GM21619 (cell line): Measurements from ENCODE around the gene EPAS1.
"Not testable (repeated sequence)": the region's sequence is repeated elsewhere in the genome, so short reads cannot be mapped to it uniquely, and the experiment has no call there.

Source experiments
- ATAC-seq: cut with Tn5 transposase; IDR thresholded peaks from one replicate; pipeline ENCODE4 v1.9.1; 2021; ENCODE audit not compliant: unreplicated experiment

The EPAS1 gene

DNA sequence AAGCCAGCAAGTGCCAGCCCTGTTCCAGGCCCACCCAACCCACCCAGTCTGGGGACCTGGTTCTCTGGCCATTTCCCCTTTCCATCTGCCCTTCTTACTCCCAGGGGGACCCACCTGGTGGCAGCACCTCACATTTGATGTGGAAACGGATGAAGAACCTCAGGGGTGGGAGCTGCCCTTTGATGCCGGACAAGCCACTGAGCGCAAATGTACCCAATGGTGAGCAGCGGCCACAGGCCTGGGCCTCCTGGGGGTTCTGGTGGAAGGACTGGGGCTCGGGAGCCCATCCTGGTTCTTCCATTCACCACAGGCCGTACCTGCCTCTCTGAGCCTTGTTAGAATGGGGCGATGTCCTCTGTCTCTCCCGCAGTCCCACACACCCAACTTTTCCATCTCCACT, 84.7 kb downstream of the EPAS1 start:
- ATAC-seq = no peak

DNA sequence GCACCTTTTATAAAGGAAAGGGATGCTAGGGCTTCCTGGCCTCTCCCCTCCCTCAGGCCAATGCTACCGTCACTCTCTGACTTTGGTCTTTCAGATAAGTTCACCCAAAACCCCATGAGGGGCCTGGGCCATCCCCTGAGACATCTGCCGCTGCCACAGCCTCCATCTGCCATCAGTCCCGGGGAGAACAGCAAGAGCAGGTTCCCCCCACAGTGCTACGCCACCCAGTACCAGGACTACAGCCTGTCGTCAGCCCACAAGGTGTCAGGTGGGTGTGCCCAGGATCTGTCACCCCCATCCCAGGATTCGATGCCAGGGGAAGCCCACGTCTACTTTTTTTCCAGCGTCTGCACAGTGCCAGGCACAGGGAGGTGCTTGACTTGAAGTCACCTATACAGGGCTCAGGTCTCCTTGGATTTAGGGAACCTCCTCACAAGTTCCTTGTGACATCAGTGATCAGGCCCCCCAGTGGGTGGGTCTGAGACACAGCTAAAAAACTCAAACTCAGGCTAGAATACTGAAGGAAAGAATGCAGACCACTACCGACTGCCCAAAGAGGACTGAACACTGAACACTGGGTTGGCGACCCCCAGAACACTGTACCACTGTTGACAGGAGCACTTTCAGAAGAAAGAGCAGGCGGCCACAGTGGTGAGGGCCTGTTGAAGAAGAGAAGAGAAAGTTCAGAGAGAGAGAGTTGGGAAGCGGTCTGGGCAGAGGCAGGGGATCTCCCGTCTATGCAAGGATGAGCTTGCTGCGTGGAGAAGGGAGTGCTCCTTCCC, 85.3 kb downstream of the EPAS1 start:
- ATAC-seq = no peak

DNA sequence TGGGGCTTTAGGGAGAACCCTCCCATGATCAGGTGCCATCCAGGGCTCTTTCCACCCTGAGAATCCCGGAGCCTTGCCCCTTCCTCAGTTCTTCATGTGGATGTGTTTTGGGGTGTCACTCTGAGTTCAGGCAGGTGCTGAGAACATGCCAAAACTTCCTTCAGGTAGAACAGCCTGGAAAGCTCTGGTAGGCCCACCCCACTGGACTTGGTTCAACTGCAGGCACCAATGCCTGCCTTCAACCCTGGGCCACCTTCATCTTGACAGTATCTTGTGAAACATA, 85.8 kb downstream of the EPAS1 start:
- no peak for ATAC-seq

GRCh38 chr2:46383784-46384456, 86.7 kb downstream of the EPAS1 start:
- ATAC-seq = no peak

DNA sequence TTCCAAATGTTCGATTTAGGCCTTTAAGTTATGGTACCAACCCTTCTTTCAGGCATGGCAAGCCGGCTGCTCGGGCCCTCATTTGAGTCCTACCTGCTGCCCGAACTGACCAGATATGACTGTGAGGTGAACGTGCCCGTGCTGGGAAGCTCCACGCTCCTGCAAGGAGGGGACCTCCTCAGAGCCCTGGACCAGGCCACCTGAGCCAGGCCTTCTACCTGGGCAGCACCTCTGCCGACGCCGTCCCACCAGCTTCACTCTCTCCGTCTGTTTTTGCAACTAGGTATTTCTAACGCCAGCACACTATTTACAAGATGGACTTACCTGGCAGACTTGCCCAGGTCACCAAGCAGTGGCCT, 87.2 kb downstream of the EPAS1 start:
- ATAC-seq = no peak

GRCh38 chr2:46385786-46386577, 88.8 kb downstream of the EPAS1 start:
- no peak for ATAC-seq

DNA sequence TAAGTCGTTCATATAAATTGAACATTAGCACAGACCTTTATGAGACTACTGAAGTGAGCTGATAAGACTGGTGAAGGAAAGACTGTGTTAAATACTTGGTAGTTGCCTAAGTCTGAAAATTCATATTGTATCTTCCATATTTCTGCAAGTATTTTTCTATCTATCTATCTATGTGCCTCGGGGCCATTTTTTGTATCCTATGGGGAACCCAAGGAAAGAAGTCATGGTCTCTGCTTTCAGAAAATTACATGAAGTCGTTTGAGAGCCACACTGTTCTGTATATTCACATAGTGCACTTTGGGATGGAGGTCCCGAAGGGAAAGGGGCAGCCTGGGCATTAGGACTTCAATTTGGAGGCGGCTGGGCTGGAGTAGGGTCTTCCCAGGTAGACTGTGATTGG, 89.6 kb downstream of the EPAS1 start:
- no peak for ATAC-seq

DNA sequence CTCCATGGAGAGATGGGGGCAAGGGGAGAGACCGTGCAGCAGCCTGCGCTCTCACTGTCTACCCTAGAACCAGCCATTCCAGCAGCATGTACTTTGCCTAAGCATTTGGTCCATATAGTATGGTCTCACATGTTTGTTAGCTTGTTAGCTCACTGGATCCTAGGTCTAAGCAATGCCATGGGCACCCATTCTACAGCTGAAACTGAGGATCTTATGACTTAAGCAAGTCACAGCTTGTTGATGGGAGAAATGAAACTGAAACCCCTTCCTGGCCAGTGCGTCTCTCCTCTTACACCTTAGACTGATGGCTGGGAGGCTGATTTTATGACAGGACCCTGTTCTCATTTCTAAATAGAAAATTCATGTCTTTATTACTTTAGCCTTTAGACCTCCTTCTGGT, 90.1 kb downstream of the EPAS1 start:
- ATAC-seq = no peak

- no peak for ATAC-seq
Observed at GRCh38 chr2:46387886-46388515, 90.8 kb downstream of the EPAS1 start.

DNA sequence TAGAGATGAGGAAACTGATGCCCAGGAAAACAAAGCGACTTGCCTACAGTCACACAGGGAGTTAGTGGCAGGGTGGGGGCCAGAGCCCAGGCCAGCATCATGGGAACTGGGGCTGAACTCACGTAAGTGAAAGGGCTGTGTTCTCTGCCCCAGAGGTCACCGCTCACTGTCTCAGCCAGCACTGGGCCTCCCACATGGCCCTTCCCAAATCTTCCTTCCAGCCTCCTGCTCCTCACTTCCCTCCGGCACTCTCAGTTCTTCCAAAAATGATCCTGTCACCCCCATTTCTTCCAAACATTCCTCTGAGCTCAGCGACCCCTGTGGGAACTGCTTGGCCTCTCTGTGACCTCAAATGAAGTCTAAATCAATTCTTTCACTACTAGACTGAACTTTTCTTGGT, 91.7 kb downstream of the EPAS1 start:
- no peak for ATAC-seq

DNA sequence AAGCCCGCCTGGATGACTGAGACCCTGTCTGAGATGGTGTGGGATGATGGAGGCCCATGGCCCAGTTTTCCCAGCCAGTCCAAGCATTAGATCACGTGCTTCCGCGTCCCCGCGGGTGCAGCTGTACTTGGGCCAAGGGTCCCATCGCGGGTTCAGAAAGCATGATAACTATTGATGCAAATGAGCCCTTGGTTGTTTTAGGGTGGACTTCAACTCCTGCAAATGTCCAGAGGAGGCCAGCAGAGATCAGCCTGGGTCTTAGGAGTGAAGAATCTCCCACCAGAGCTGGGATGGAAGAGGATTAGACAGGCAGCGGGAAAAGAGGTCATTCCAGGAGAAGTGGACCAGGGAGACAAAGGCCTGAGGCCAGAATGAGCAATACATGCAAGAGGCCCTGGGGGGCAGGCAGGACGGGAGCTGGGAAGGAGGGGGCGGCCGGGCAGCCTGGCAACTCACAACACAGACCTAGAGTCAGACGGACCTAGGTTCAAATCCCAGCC, 92.3 kb downstream of the EPAS1 start:
- ATAC-seq = no peak

DNA sequence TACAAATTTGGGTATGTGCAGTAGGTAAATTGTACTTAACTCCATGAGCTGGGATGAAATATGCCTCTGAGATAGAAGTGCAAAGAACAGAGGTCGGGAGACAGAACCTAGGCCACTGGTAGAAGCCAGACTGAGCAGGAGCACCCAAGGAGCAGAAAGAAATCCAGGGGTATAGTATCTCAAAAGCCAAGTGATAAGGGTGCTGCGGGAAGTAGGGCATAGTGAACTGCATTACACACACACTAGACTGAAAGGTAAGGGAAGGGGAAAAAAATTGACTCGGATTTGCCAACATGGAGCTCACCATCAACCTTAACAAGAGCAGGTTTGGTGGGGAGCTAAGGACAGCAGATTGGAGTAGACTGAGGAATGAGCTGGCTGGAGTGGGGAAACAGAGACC, 92.8 kb downstream of the EPAS1 start:
- ATAC-seq = no peak

- ATAC-seq = no peak
Observed at GRCh38 chr2:46390901-46391395, 93.7 kb downstream of the EPAS1 start.

- no peak for ATAC-seq
Observed at GRCh38 chr2:46392561-46393346, 95.5 kb downstream of the EPAS1 start.

- ATAC-seq = no peak
Observed at GRCh38 chr2:46393347-46393820, 96.2 kb downstream of the EPAS1 start.

GRCh38 chr2:46393865-46394264, 96.7 kb downstream of the EPAS1 start:
- no peak for ATAC-seq

DNA sequence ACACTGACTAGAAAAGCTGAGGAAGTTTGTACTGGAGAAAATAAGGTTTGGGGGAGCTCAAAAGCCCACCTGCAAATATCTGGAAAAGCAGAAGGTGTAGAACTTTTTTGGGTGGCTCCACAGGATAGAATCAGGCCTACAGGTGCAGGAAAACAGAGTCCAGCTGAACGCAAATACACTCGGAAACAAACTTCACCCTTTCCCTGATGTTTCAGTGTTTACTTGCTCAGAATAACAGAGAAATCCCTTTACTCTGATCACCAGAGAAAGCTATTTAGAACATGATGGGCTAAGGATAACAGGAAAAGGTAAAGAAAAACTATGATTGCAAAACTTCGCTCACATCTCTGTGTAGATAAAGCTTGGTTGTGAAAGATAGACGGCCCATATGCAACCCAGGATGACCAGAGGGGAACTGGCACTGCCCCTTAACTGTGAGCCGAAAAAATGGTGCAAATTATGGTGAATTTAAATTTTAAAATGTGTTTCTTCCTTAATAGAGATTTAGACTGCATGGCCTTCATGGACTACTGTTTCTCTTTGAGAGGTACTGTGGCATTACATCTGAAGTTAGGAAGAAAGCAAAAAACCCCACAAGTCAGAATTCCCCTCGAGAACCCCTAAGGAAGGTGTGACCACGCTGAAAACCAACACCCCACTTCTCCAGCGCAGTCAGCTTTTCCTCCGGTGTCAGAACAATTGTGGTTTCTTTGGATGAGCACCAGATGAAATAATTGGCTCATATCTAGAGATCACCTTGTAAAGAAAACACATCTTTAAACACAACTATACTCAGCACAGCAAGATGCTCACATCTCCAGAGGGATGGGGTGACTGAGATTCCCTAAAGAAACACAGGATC, 97.7 kb downstream of the EPAS1 start:
- no peak for ATAC-seq

DNA sequence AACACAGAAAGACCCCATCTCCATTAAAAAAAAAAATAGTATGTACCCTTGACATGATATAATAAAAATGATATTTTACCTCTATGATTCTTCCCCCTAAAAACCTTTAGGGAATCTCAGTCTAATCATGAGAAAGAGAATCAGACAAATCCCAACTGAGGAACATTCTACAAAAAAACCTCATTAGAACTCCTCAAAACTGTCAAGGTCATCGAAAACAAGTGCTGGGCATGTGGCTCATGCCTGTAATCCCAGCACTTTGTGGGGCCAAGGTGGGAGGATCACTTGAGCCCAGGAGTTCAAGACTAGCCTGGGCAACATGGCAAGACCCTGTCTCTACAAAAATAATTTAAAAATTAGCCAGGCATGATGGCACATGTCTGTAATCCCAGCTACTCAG, 98.5 kb downstream of the EPAS1 start:
- not testable (repeated sequence) for ATAC-seq

DNA sequence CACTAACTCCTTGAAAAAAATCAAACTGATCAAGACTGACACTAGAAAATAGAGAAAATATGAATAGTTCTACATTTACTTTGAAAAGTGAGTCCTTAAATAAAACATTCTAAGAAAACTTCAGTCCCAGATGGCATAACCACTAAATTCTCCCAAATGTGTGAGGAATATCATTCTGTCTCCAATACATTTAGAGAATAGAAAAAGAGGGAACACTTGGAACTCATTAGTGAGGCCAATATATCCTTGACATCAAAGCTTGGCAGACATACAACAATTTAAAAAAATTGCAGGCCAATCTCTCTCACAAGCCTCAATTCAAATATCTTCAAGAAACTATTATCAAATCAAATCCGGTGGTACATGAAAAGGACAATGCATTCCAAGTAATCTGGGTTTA, 102.8 kb downstream of the EPAS1 start:
- no peak for ATAC-seq

GRCh38 chr2:46402874-46403273, 105.7 kb downstream of the EPAS1 start:
- no peak for ATAC-seq
